Sigmoid colon (tissue), 4 donors: Measurements from ENCODE around the gene ZNF503.

Source experiments
- CTCF ChIP-seq, 4 experiments: fragments of 450-650 bp in 3 of 4; fragments of 200-600 bp in 1 of 4; IDR thresholded peaks; one replicate each; pipeline ENCODE4 v1.5.1; 2016 to 2019; ENCODE audit warnings: antibody characterized with exemption in 4 of 4, mild to moderate bottlenecking in 3 of 4, moderate library complexity in 2 of 4
- POLR2A ChIP-seq, 2 donors: fragments of 450-650 bp; IDR thresholded peaks; one replicate each; pipeline ENCODE4 v1.6.1; 2016; ENCODE audit warnings: antibody characterized with exemption in 2 of 2, mild to moderate bottlenecking in 2 of 2, moderate library complexity in 2 of 2
- POLR2AphosphoS5 ChIP-seq, 4 donors: sonication (generic); formaldehyde crosslinking; IDR thresholded peaks; one replicate each; pipeline ENCODE4 v1.6.1; 2017; ENCODE audit warnings: antibody characterized with exemption in 4 of 4

- TF ChIP-seq POLR2A (IDR thresholded peaks at IDR 0.05) = no peak
- TF ChIP-seq POLR2AphosphoS5 (IDR thresholded peaks at IDR 0.05) = no peak
- TF ChIP-seq CTCF (IDR thresholded peaks at IDR 0.05) = no peak
Measured at GRCh38 chr10:75450644-75451640, 49.4 kb upstream of the ZNF503 start.
